Measurements from ENCODE around the gene NGEF. TPM values are rescaled to one million over a fixed set of nuclear protein-coding genes. Genes with fewer than 3 reads are reported as not detected.

Gene NGEF
- total and polyA plus RNA-seq, 5 donors from 2014 or later = 0.21 TPM; not detected in 4

GRCh38 chr2:233012301-233012971 lies 620 bp downstream of the NGEF start:
- Histone ChIP-seq H3K9me3 (ENCODE audit: control insufficient read depth in 2 of 2, low read length in 2 of 2) (no peaks in the 10 kb centered on the region), H3K27me3 (ENCODE audit: control insufficient read depth, insufficient read depth, low read length) (no peaks in the 10 kb centered on the region), H3K4me3 (ENCODE audit: low read depth, low read length) (no peak overlapping the region), H3K4me1 (ENCODE audit: control insufficient read depth, insufficient read depth, low read length, poor library complexity, severe bottlenecking) (no peaks in the 10 kb centered on the region), H3K27ac (ENCODE audit: insufficient read depth, low read length, poor library complexity, severe bottlenecking) (no peak overlapping the region), H3K36me3 (ENCODE audit: control insufficient read depth, insufficient read depth, low read length) (no peaks in the 10 kb centered on the region)
- Mint-ChIP-seq H3K9me3 (peaks cover 0 to 6% (median 2%) of the 10 kb centered on the region in 7 donors), H3K36me3 (no peaks in the 10 kb centered on the region), H3K27ac (no peak overlapping the region), H3K4me1 (no peaks in the 10 kb centered on the region), H3K27me3 (peaks cover 5% of the 10 kb centered on the region), H3K4me3 (no peak overlapping the region)
- ATAC-seq (ENCODE audit: low read depth in 2 of 2) (no peak), DNase-seq (no peak)

- peaks cover 5% of the 10 kb centered on the region for H3K27me3 Mint-ChIP-seq
- no peak for ATAC-seq (ENCODE audit: low read depth in 2 of 2)
- Histone ChIP-seq H3K9me3 (ENCODE audit: control insufficient read depth in 2 of 2, low read length in 2 of 2) (no peaks in the 10 kb centered on the region), H3K4me1 (ENCODE audit: control insufficient read depth, insufficient read depth, low read length, poor library complexity, severe bottlenecking) (no peaks in the 10 kb centered on the region), H3K27ac (ENCODE audit: insufficient read depth, low read length, poor library complexity, severe bottlenecking) (no peak overlapping the region), H3K27me3 (ENCODE audit: control insufficient read depth, insufficient read depth, low read length) (no peaks in the 10 kb centered on the region), H3K36me3 (ENCODE audit: control insufficient read depth, insufficient read depth, low read length) (no peaks in the 10 kb centered on the region), H3K4me3 (ENCODE audit: low read depth, low read length) (no peak overlapping the region)
- no peak overlapping the region for H3K4me3 Mint-ChIP-seq
- no peaks in the 10 kb centered on the region for H3K36me3 Mint-ChIP-seq
- no peak overlapping the region for H3K27ac Mint-ChIP-seq
- DNase-seq = no peak
- no peaks in the 10 kb centered on the region for H3K4me1 Mint-ChIP-seq
- H3K9me3 Mint-ChIP-seq = peaks cover 0 to 6% (median 0%) of the 10 kb centered on the region in 7 donors
These were observed 1.3 kb downstream of the NGEF start for GRCh38 chr2:233011702-233012131.

GRCh38 chr2:233011268-233011650 lies 1.8 kb downstream of the NGEF start:
- Histone ChIP-seq H3K4me3 (ENCODE audit: low read depth, low read length) (no peak overlapping the region), H3K9me3 (ENCODE audit: control insufficient read depth in 2 of 2, low read length in 2 of 2) (no peaks in the 10 kb centered on the region), H3K36me3 (ENCODE audit: control insufficient read depth, insufficient read depth, low read length) (no peaks in the 10 kb centered on the region), H3K4me1 (ENCODE audit: control insufficient read depth, insufficient read depth, low read length, poor library complexity, severe bottlenecking) (no peaks in the 10 kb centered on the region), H3K27me3 (ENCODE audit: control insufficient read depth, insufficient read depth, low read length) (no peaks in the 10 kb centered on the region), H3K27ac (ENCODE audit: insufficient read depth, low read length, poor library complexity, severe bottlenecking) (no peak overlapping the region)
- no peak overlapping the region for H3K4me3 Mint-ChIP-seq
- no peaks in the 10 kb centered on the region for H3K4me1 Mint-ChIP-seq
- ATAC-seq (ENCODE audit: low read depth in 2 of 2) (no peak), DNase-seq (no peak)
- peaks cover 0 to 5% (median 0%) of the 10 kb centered on the region in 7 donors for H3K9me3 Mint-ChIP-seq
- H3K27ac Mint-ChIP-seq = no peak overlapping the region
- peaks cover 5% of the 10 kb centered on the region for H3K27me3 Mint-ChIP-seq
- H3K36me3 Mint-ChIP-seq = no peaks in the 10 kb centered on the region

- peaks cover 5% of the 10 kb centered on the region for H3K27me3 Mint-ChIP-seq
- H3K27me3 ChIP-seq (ENCODE audit: control insufficient read depth, insufficient read depth, low read length) = no peaks in the 10 kb centered on the region
- H3K4me3 ChIP-seq (ENCODE audit: low read depth, low read length) = no peak overlapping the region
- no peaks in the 10 kb centered on the region for H3K4me1 ChIP-seq (ENCODE audit: control insufficient read depth, insufficient read depth, low read length, poor library complexity, severe bottlenecking)
- H3K36me3 Mint-ChIP-seq = no peaks in the 10 kb centered on the region
- no peaks in the 10 kb centered on the region for H3K9me3 ChIP-seq (ENCODE audit: control insufficient read depth in 2 of 2, low read length in 2 of 2)
- no peak overlapping the region for H3K4me3 Mint-ChIP-seq
- no peaks in the 10 kb centered on the region for H3K36me3 ChIP-seq (ENCODE audit: control insufficient read depth, insufficient read depth, low read length)
- H3K4me1 Mint-ChIP-seq = no peaks in the 10 kb centered on the region
- H3K27ac ChIP-seq (ENCODE audit: insufficient read depth, low read length, poor library complexity, severe bottlenecking) = no peak overlapping the region
- H3K9me3 Mint-ChIP-seq = peaks cover 0 to 4% (median 0%) of the 10 kb centered on the region in 7 donors
- DNase-seq (no peak), ATAC-seq (ENCODE audit: low read depth in 2 of 2) (no peak)
- H3K27ac Mint-ChIP-seq = no peak overlapping the region
These were observed 2.3 kb downstream of the NGEF start for GRCh38 chr2:233010569-233011267.

- H3K36me3 ChIP-seq (ENCODE audit: control insufficient read depth, insufficient read depth, low read length) = no peaks in the 10 kb centered on the region
- peaks cover 2% of the 10 kb centered on the region for H3K27me3 ChIP-seq (ENCODE audit: control insufficient read depth, insufficient read depth, low read length)
- no peak overlapping the region for H3K4me3 ChIP-seq (ENCODE audit: low read depth, low read length)
- peaks cover 0 to 3% (median 0%) of the 10 kb centered on the region in 7 donors for H3K9me3 Mint-ChIP-seq
- H3K27ac ChIP-seq (ENCODE audit: insufficient read depth, low read length, poor library complexity, severe bottlenecking) = no peak overlapping the region
- H3K36me3 Mint-ChIP-seq = no peaks in the 10 kb centered on the region
- no peak for DNase-seq
- H3K27me3 Mint-ChIP-seq = peaks cover 11% of the 10 kb centered on the region
- no peak overlapping the region for H3K4me3 Mint-ChIP-seq
- no peaks in the 10 kb centered on the region for H3K4me1 Mint-ChIP-seq
- no peaks in the 10 kb centered on the region for H3K9me3 ChIP-seq (ENCODE audit: control insufficient read depth in 2 of 2, low read length in 2 of 2)
- ATAC-seq (ENCODE audit: low read depth in 2 of 2) = no peak
- H3K4me1 ChIP-seq (ENCODE audit: control insufficient read depth, insufficient read depth, low read length, poor library complexity, severe bottlenecking) = no peaks in the 10 kb centered on the region
- H3K27ac Mint-ChIP-seq = no peak overlapping the region
These were observed 3.4 kb downstream of the NGEF start for GRCh38 chr2:233009661-233010060.

GRCh38 chr2:233007739-233008138 lies 5.3 kb downstream of the NGEF start:
- H3K4me3 ChIP-seq (ENCODE audit: low read depth, low read length) = no peak overlapping the region
- no peaks in the 10 kb centered on the region for H3K4me1 ChIP-seq (ENCODE audit: control insufficient read depth, insufficient read depth, low read length, poor library complexity, severe bottlenecking)
- Mint-ChIP-seq H3K4me3 (no peak overlapping the region), H3K36me3 (peaks cover 4% of the 10 kb centered on the region), H3K27me3 (peaks cover 14% of the 10 kb centered on the region), H3K27ac (no peak overlapping the region), H3K4me1 (no peaks in the 10 kb centered on the region), H3K9me3 (peaks cover 0 to 3% (median 0%) of the 10 kb centered on the region in 7 donors)
- H3K9me3 ChIP-seq (ENCODE audit: control insufficient read depth in 2 of 2, low read length in 2 of 2) = no peaks in the 10 kb centered on the region
- H3K27ac ChIP-seq (ENCODE audit: insufficient read depth, low read length, poor library complexity, severe bottlenecking) = no peak overlapping the region
- DNase-seq = no peak
- no peak for ATAC-seq (ENCODE audit: low read depth in 2 of 2)
- H3K36me3 ChIP-seq (ENCODE audit: control insufficient read depth, insufficient read depth, low read length) = no peaks in the 10 kb centered on the region
- peaks cover 2% of the 10 kb centered on the region for H3K27me3 ChIP-seq (ENCODE audit: control insufficient read depth, insufficient read depth, low read length)

GRCh38 chr2:233007270-233007669 lies 5.8 kb downstream of the NGEF start:
- no peak overlapping the region for H3K4me3 ChIP-seq (ENCODE audit: low read depth, low read length)
- no peaks in the 10 kb centered on the region for H3K36me3 ChIP-seq (ENCODE audit: control insufficient read depth, insufficient read depth, low read length)
- ATAC-seq (ENCODE audit: low read depth in 2 of 2) (no peak), DNase-seq (no peak)
- H3K36me3 Mint-ChIP-seq = peaks cover 4% of the 10 kb centered on the region
- H3K27ac Mint-ChIP-seq = no peak overlapping the region
- H3K27me3 Mint-ChIP-seq = peaks cover 10% of the 10 kb centered on the region
- H3K9me3 Mint-ChIP-seq = peaks cover 0 to 3% (median 0%) of the 10 kb centered on the region in 7 donors
- H3K27ac ChIP-seq (ENCODE audit: insufficient read depth, low read length, poor library complexity, severe bottlenecking) = no peak overlapping the region
- no peaks in the 10 kb centered on the region for H3K4me1 ChIP-seq (ENCODE audit: control insufficient read depth, insufficient read depth, low read length, poor library complexity, severe bottlenecking)
- H3K27me3 ChIP-seq (ENCODE audit: control insufficient read depth, insufficient read depth, low read length) = peaks cover 2% of the 10 kb centered on the region
- H3K9me3 ChIP-seq (ENCODE audit: control insufficient read depth in 2 of 2, low read length in 2 of 2) = no peaks in the 10 kb centered on the region
- no peak overlapping the region for H3K4me3 Mint-ChIP-seq
- no peaks in the 10 kb centered on the region for H3K4me1 Mint-ChIP-seq

- Mint-ChIP-seq H3K36me3 (peaks cover 4% of the 10 kb centered on the region), H3K27me3 (peaks cover 10% of the 10 kb centered on the region), H3K9me3 (peaks cover 0 to 3% (median 0%) of the 10 kb centered on the region in 7 donors), H3K4me3 (no peak overlapping the region), H3K27ac (no peak overlapping the region), H3K4me1 (no peaks in the 10 kb centered on the region)
- peaks cover 2% of the 10 kb centered on the region for H3K27me3 ChIP-seq (ENCODE audit: control insufficient read depth, insufficient read depth, low read length)
- H3K4me1 ChIP-seq (ENCODE audit: control insufficient read depth, insufficient read depth, low read length, poor library complexity, severe bottlenecking) = no peaks in the 10 kb centered on the region
- H3K4me3 ChIP-seq (ENCODE audit: low read depth, low read length) = no peak overlapping the region
- no peaks in the 10 kb centered on the region for H3K36me3 ChIP-seq (ENCODE audit: control insufficient read depth, insufficient read depth, low read length)
- no peak overlapping the region for H3K27ac ChIP-seq (ENCODE audit: insufficient read depth, low read length, poor library complexity, severe bottlenecking)
- ATAC-seq (ENCODE audit: low read depth in 2 of 2) (no peak), DNase-seq (no peak)
- H3K9me3 ChIP-seq (ENCODE audit: control insufficient read depth in 2 of 2, low read length in 2 of 2) = no peaks in the 10 kb centered on the region
These were observed 6.4 kb downstream of the NGEF start for GRCh38 chr2:233006648-233007047.
